ENCODE results near the gene TKTL1. TPM values are rescaled to one million over a fixed set of nuclear protein-coding genes. Genes with fewer than 3 reads are reported as not detected.

TKTL1 gene
- total and polyA plus RNA-seq, 2 of the 8 experiments (the other 6 are each of a cell fraction or from before 2014, with no cell fraction given) = 0.05 TPM; not detected in 1

GRCh38 chrX:154356596-154356995 is 61.0 kb downstream of the TKTL1 start (continued):
- TF ChIP-seq SIN3A (conservative IDR thresholded peaks at IDR 0.05 in 1 of 2, IDR thresholded peaks at IDR 0.05 in 1 of 2; ENCODE audit: low read depth in 1 of 2, low read length in 2 of 2) = no peak
- no peak for TF ChIP-seq CHD1 (IDR thresholded peaks at IDR 0.05; ENCODE audit: low read depth, low read length)
